Neutrophil (primary cell): ENCODE data around the gene PRKG1.

ENCODE experiments used
- H3K27ac ChIP-seq: fragments of 200-600 bp; sonication (generic); 2 replicates; pipeline ENCODE4 v1.5.1; 2016; ENCODE audit warnings: mild to moderate bottlenecking, moderate library complexity
- H3K27me3 ChIP-seq: fragments of 200-600 bp; sonication (generic); 2 replicates; pipeline ENCODE4 v1.6.0; 2016; ENCODE audit warnings: mild to moderate bottlenecking
- H3K36me3 ChIP-seq: fragments of 200-600 bp; sonication (generic); 2 replicates; pipeline ENCODE4 v1.5.1; 2017
- H3K4me1 ChIP-seq, 2 experiments: fragments of 200-600 bp in 1 of 2; sonication (generic) in 1 of 2; 1 replicate in 1 of 2; 2 replicates in 1 of 2; pipeline versions ENCODE4 v1.5.1 to v1.6.1; 2013 to 2016; ENCODE audit warnings: low read depth in 1 of 2, low read length in 1 of 2, mild to moderate bottlenecking in 1 of 2, moderate library complexity in 1 of 2; ENCODE audit not compliant: control insufficient read depth in 1 of 2, insufficient read depth in 1 of 2
- H3K4me3 ChIP-seq, 2 experiments: fragments of 200-600 bp in 1 of 2; sonication (generic) in 1 of 2; 1 replicate in 1 of 2; 2 replicates in 1 of 2; pipeline ENCODE4 v1.5.1; 2013 to 2016; ENCODE audit warnings: low read depth in 1 of 2, low read length in 1 of 2, mild to moderate bottlenecking in 1 of 2, moderate library complexity in 1 of 2
- H3K9me3 ChIP-seq: fragments of 200-600 bp; sonication (generic); 2 replicates; pipeline ENCODE4 v1.5.1; 2016
- CTCF ChIP-seq: fragments of 200-600 bp; sonication (generic); IDR thresholded peaks from 2 replicates; pipeline ENCODE4 v1.5.1; 2016; ENCODE audit warnings: antibody characterized with exemption

The PRKG1 gene

DNA sequence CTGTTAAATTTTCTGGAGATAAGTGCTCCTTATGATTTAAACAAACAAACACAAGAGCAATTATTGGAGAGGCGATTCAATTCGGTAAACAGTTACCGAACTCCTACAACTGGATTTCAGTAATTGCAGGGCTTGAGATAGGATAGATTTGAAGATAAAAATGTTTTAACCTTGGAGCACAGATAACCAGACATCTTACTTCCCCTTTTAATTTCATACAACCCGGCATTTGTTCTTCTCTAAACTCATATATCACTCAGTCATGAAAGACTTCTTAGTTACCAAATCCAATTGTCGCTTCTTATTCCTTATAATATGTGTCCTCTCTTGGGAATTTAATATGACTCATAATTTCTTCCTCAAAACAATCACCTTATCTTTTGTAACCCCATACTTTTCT is 861.1 kb downstream of the PRKG1 start:
- no peak for TF ChIP-seq CTCF
- Histone ChIP-seq H3K27ac (no peak overlapping the region), H3K9me3 (no peaks in the 10 kb centered on the region), H3K4me1 (no peaks in the 10 kb centered on the region), H3K36me3 (no peaks in the 10 kb centered on the region), H3K4me3 (no peak overlapping the region), H3K27me3 (no peaks in the 10 kb centered on the region)

GRCh38 chr10:51937308-51938140 is 863.2 kb downstream of the PRKG1 start:
- Histone ChIP-seq H3K4me1 (no peaks in the 10 kb centered on the region), H3K27me3 (no peaks in the 10 kb centered on the region), H3K9me3 (no peaks in the 10 kb centered on the region), H3K36me3 (no peaks in the 10 kb centered on the region), H3K4me3 (no peak overlapping the region), H3K27ac (no peak overlapping the region)
- TF ChIP-seq CTCF = no peak

DNA sequence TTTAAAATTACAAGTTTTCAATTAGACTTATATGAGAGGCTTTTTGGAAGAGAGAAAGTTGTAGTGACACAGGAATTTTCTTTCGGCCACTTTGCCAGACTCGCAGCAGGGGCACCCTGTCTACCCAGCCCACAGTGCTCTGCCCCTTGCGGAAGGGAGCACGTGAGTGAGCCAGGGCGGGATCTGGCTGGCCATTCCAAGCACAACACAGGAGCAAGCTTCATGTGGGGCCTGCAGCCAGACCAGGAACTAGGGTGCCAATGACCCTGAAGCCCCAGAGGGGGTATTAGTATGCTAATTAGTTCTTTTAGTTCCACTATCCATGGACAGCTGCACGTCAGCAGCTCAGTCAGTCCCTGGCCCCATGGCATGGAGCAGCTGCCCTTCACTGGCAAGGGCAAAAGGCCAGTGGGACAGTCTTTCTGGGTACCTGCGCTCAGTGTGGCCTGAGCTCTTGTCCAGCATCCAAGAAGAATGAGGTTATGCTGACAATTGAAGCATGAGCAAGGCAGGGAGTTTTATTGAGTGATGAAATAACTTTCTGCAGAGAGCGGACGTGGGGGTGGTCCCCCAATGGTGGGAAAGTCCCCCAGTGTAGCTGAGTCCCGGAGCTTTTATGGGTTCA is 876.2 kb downstream of the PRKG1 start:
- H3K9me3 ChIP-seq = no peaks in the 10 kb centered on the region
- H3K27ac ChIP-seq = no peak overlapping the region
- TF ChIP-seq CTCF = no peak
- H3K4me3 ChIP-seq = no peak overlapping the region
- no peaks in the 10 kb centered on the region for H3K36me3 ChIP-seq
- H3K4me1 ChIP-seq = no peaks in the 10 kb centered on the region
- no peaks in the 10 kb centered on the region for H3K27me3 ChIP-seq

DNA sequence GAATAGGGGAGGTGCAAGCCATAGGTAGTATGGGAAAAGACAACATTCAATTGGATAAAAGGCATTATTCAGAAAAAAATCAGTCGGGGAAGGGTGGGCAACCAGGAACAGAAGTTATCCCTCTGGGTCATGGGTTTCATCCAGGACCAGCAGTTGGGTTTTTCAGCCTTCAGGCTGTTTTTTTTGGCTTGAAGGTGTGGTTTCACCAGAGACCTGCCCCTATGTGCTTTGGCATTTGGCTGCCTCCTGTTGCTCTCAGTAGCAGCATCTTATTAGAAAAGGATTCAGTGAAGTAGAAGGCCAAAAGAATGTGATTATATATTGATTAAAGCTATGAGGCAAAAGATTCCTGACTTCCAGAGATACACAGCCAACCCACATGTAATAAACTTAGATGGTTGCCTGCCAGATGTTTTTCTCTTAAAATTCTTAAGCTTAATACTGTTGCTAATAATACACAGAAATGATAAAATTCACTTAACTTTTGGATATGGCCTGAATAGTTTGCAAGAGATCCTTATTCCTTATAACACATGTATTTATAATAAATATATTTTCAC is 876.8 kb downstream of the PRKG1 start:
- no peak overlapping the region for H3K27ac ChIP-seq
- H3K36me3 ChIP-seq = no peaks in the 10 kb centered on the region
- TF ChIP-seq CTCF = no peak

GRCh38 chr10:51951601-51952000 is 877.3 kb downstream of the PRKG1 start:
- TF ChIP-seq CTCF = no peak
- H3K27me3 ChIP-seq = no peaks in the 10 kb centered on the region
- H3K27ac ChIP-seq = no peak overlapping the region
- no peaks in the 10 kb centered on the region for H3K4me1 ChIP-seq
- H3K9me3 ChIP-seq = no peaks in the 10 kb centered on the region
- no peak overlapping the region for H3K4me3 ChIP-seq
- no peaks in the 10 kb centered on the region for H3K36me3 ChIP-seq

More for the DNA sequence above, 876.8 kb downstream of the PRKG1 start:
- Histone ChIP-seq H3K4me1 (no peaks in the 10 kb centered on the region), H3K9me3 (no peaks in the 10 kb centered on the region), H3K27me3 (no peaks in the 10 kb centered on the region), H3K4me3 (no peak overlapping the region)
